Endothelial cell of umbilical vein (primary cell): ENCODE measurements around the gene CPNE5. TPM values are rescaled to one million over a fixed set of nuclear protein-coding genes. Genes with fewer than 3 reads are reported as not detected.

Source experiments
- BruUV-seq: library from RNA; stranded (reverse); fragments of 400-500 nt; replicated peaks from 2 replicates; lab custom pipeline; 2021; lab: Mats Ljungman, UMichigan
- CTCF ChIA-PET: fragments of 300-600, 350-600 bp; sonication (Branson Sonifier 250); formaldehyde crosslinking; loops from one replicate; lab custom pipeline; 2021; ENCODE audit warnings: antibody characterized with exemption, inconsistent platforms; lab: Charles Lee
- POLR2A ChIA-PET: fragments of 300-600, 350-600 bp; sonication (Branson Sonifier 250); formaldehyde crosslinking; loops from one replicate; lab custom pipeline; 2021; ENCODE audit warnings: antibody characterized with exemption, inconsistent platforms; lab: Charles Lee
- DNase-seq: peaks from one replicate; pipeline ENCODE4 v3.0.0-alpha.2; 2011; ENCODE audit warnings: low read depth, low spot score
- FAIRE-seq: peaks from 2 replicates; lab custom pipeline; 2011; peaks lifted over from hg19 to GRCh38; lab: Jason Lieb, UNC
- H2AFZ ChIP-seq: 2 replicates; pipeline ENCODE4 v1.6.0; 2012; ENCODE audit warnings: low read depth, low read length, control low read depth, inconsistent platforms
- H3K27ac ChIP-seq: 2 replicates; pipeline ENCODE4 v1.5.1; 2011; ENCODE audit warnings: low read depth, mild to moderate bottlenecking, control low read depth, low read length, moderate library complexity; ENCODE audit not compliant: insufficient read depth
- H3K27me3 ChIP-seq, 2 experiments: 2 replicates each; pipeline versions ENCODE4 v1.6.0 to v1.6.1; 2011; ENCODE audit warnings: low read length in 2 of 2, mixed read lengths in 1 of 2; ENCODE audit not compliant: control insufficient read depth in 2 of 2, insufficient read depth in 2 of 2
- H3K36me3 ChIP-seq, 2 experiments: 2 replicates in 1 of 2; 3 replicates in 1 of 2; pipeline ENCODE4 v1.5.1; 2011; ENCODE audit warnings: low read length in 2 of 2, mild to moderate bottlenecking in 1 of 2, moderate library complexity in 1 of 2; ENCODE audit not compliant: control insufficient read depth in 2 of 2, insufficient read depth in 2 of 2; ENCODE audit errors: extremely low read depth in 1 of 2
- H3K4me1 ChIP-seq: 3 replicates; pipeline ENCODE4 v1.5.1; 2011; ENCODE audit warnings: mild to moderate bottlenecking, low read length; ENCODE audit not compliant: control insufficient read depth, insufficient read depth; ENCODE audit errors: extremely low read depth
- H3K4me2 ChIP-seq: 2 replicates; pipeline ENCODE4 v1.6.1; 2011; ENCODE audit warnings: low read length, control low read depth, mixed read lengths; ENCODE audit not compliant: insufficient read depth
- H3K4me3 ChIP-seq, 3 experiments: fragments of 200-600 bp in 1 of 3; sonication (generic), shearing (Covaris generic) in 1 of 3; replicated peaks in 1 of 3; 2 replicates each; pipeline ENCODE4 v1.5.1; 2011 to 2016; ENCODE audit warnings: control low read depth in 3 of 3, low read length in 3 of 3, mild to moderate bottlenecking in 2 of 3, inconsistent platforms in 1 of 3, low read depth in 1 of 3, moderate library complexity in 1 of 3; ENCODE audit not compliant: insufficient read depth in 1 of 3
- H3K79me2 ChIP-seq: 2 replicates; pipeline ENCODE4 v1.6.0; 2012; ENCODE audit warnings: low read length, inconsistent platforms; ENCODE audit not compliant: control insufficient read depth, insufficient read depth
- H3K9ac ChIP-seq: replicated peaks from 2 replicates; pipeline ENCODE3; 2011; ENCODE audit warnings: low read length, control low read depth; ENCODE audit not compliant: insufficient read depth; ENCODE audit errors: extremely low read depth
- H3K9me1 ChIP-seq: replicated peaks from 3 replicates; pipeline ENCODE4 v1.6.0; 2011; ENCODE audit warnings: mild to moderate bottlenecking, low read length; ENCODE audit not compliant: control insufficient read depth, insufficient read depth; ENCODE audit errors: extremely low read depth
- H3K9me3 ChIP-seq: replicated peaks from 2 replicates; pipeline ENCODE4 v1.5.1; 2012; ENCODE audit warnings: low read length, inconsistent platforms; ENCODE audit not compliant: control insufficient read depth, insufficient read depth
- H4K20me1 ChIP-seq: replicated peaks from 2 replicates; pipeline ENCODE3; 2011; ENCODE audit warnings: mild to moderate bottlenecking, low read length; ENCODE audit not compliant: control insufficient read depth, insufficient read depth; ENCODE audit errors: extremely low read depth
- EZH2 ChIP-seq: IDR thresholded peaks from 2 replicates; pipeline ENCODE4 v1.6.1; 2012; ENCODE audit warnings: borderline replicate concordance, low read depth, mild to moderate bottlenecking, moderate library complexity, low read length, inconsistent platforms; ENCODE audit not compliant: severe bottlenecking
- FOS ChIP-seq: IDR thresholded peaks from 2 replicates; pipeline ENCODE4 v1.6.1; 2011; ENCODE audit warnings: mild to moderate bottlenecking, low read length, moderate library complexity, borderline replicate concordance; ENCODE audit not compliant: insufficient read depth
- GATA2 ChIP-seq: IDR thresholded peaks from 2 replicates; pipeline ENCODE4 v1.7.0; 2011; ENCODE audit warnings: low read depth, mild to moderate bottlenecking, moderate library complexity, mixed read lengths, low read length; ENCODE audit not compliant: insufficient read length, insufficient read depth
- JUN ChIP-seq: IDR thresholded peaks from 2 replicates; pipeline ENCODE4 v1.6.1; 2011; ENCODE audit warnings: borderline replicate concordance, low read depth; ENCODE audit not compliant: insufficient read length, insufficient read depth
- MYC ChIP-seq: IDR thresholded peaks from one replicate; pipeline ENCODE4 v1.6.1; 2011; ENCODE audit warnings: mild to moderate bottlenecking, low read depth, low read length
- POLR2A ChIP-seq: IDR thresholded peaks from 2 replicates; pipeline ENCODE4 v1.6.1; 2012; ENCODE audit warnings: low read depth, mild to moderate bottlenecking, control low read depth, low read length
- POLR2AphosphoS5 ChIP-seq: IDR thresholded peaks from 2 replicates; pipeline ENCODE4 v1.6.1; 2012; ENCODE audit warnings: low read depth, mild to moderate bottlenecking, control low read depth, low read length, moderate library complexity; ENCODE audit not compliant: insufficient read depth
- dilution Hi-C: fragments of 300-500 bp; cut with MboI; formaldehyde crosslinking; loops from one replicate; pipeline ENCODE4 v1.15.0; 2019; ENCODE audit warnings: low sequenced_read_pairs; ENCODE audit not compliant: extremely low pct_ligation_motif_present
- intact Hi-C: fragments of 100-400 bp; cut with micrococcal nuclease; formaldehyde crosslinking; loops from one replicate; pipeline ENCODE4 v1.10.0; 2022
- polyA plus RNA-seq, 4 experiments: library from polyadenylated mRNA; depleted of rRNA in 3 of 4; stranded (reverse) in 3 of 4; unstranded in 1 of 4; fragments of >200 nt; gene quantifications; 2 replicates each; pipeline versions ENCODE4 v1.2.1 to v1.2.3, GENCODE V29; 2011 to 2012; ENCODE audit warnings: missing spikeins in 1 of 4
- total RNA-seq: library from RNA; stranded (reverse); gene quantifications from 2 replicates; pipeline ENCODE4 v1.2.3, GENCODE V29; 2021
- TF ChIP-seq, protein P1 (sequence below), 2 donors: IDR thresholded peaks; 1 replicate in 1 of 2; 2 replicates in 1 of 2; pipeline ENCODE4 v1.5.1; 2011; ENCODE audit warnings: low read length in 2 of 2, mild to moderate bottlenecking in 2 of 2, moderate library complexity in 2 of 2, control low read depth in 1 of 2, inconsistent platforms in 1 of 2, low read depth in 1 of 2; ENCODE audit not compliant: insufficient read depth in 1 of 2; ENCODE audit errors: extremely low read depth in 1 of 2
- TF ChIP-seq, protein P2 (sequence below): IDR thresholded peaks from 2 replicates; pipeline ENCODE4 v1.6.1; 2011; ENCODE audit not compliant: insufficient read depth, insufficient read length

Gene CPNE5
- total and polyA plus RNA-seq, 2 donors (not counting 3 experiments of a cell fraction or from before 2014, with no cell fraction given), result 18.8 to 49.4 TPM

DNA sequence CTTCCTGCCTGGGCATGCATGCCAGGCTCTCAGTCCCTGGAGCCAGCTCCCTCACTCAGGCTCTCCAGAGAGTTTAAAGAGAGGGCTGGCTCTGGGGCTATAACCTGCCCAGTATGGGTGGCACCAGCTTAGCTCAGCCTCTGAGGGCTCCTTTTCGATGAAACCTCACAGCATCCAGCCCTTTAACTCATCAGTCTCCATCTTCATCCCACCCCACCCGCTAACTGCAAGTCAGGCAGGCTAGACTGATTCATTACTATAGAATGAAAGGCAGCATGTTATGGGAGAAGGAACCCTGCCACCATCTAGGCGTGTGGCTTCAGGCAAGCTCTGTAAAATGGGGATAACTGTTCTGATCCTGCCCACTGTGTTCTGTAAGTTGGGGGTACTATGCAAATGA lies 88.2 kb downstream of the CPNE5 start:
- H3K9ac ChIP-seq, result no peak overlapping the region
- dilution Hi-C loops, result no loop called here
- H3K9me3 ChIP-seq, result no peaks in the 10 kb centered on the region
- no peak for TF ChIP-seq JUN
- no peak for TF ChIP-seq POLR2AphosphoS5
- TF ChIP-seq, protein P1, sequence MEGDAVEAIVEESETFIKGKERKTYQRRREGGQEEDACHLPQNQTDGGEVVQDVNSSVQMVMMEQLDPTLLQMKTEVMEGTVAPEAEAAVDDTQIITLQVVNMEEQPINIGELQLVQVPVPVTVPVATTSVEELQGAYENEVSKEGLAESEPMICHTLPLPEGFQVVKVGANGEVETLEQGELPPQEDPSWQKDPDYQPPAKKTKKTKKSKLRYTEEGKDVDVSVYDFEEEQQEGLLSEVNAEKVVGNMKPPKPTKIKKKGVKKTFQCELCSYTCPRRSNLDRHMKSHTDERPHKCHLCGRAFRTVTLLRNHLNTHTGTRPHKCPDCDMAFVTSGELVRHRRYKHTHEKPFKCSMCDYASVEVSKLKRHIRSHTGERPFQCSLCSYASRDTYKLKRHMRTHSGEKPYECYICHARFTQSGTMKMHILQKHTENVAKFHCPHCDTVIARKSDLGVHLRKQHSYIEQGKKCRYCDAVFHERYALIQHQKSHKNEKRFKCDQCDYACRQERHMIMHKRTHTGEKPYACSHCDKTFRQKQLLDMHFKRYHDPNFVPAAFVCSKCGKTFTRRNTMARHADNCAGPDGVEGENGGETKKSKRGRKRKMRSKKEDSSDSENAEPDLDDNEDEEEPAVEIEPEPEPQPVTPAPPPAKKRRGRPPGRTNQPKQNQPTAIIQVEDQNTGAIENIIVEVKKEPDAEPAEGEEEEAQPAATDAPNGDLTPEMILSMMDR (IDR thresholded peaks at IDR 0.05; ENCODE audit: extremely low read depth in 1 of 2, insufficient read depth in 1 of 2, low read depth in 1 of 2, low read length in 2 of 2), result no peak
- no peak for TF ChIP-seq FOS
- TF ChIP-seq MYC, result no peak
- TF ChIP-seq, protein P2, sequence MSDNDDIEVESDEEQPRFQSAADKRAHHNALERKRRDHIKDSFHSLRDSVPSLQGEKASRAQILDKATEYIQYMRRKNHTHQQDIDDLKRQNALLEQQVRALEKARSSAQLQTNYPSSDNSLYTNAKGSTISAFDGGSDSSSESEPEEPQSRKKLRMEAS, result no peak
- TF ChIP-seq EZH2, result no peak
- no peak for TF ChIP-seq POLR2A
- no peak for TF ChIP-seq GATA2
- BruUV-seq, result no TSS peak
- ChIA-PET CTCF (interaction anchor here (1.3 to 1.7 kb wide), 4 partner anchors 8 to 136 kb away, joined by 3 to 9 read pairs (median 4); no protein-coding TSS in a partner anchor), POLR2A (no interaction called here)
- H4K20me1 ChIP-seq, result no peaks in the 10 kb centered on the region
- H3K4me3 ChIP-seq, result no peak overlapping the region
- no peak overlapping the region for H3K27ac ChIP-seq
- intact Hi-C loops, result no loop called here
- no peak for FAIRE-seq
- no peaks in the 10 kb centered on the region for H3K36me3 ChIP-seq
- H3K9me1 ChIP-seq, result no peaks in the 10 kb centered on the region
- H3K4me2 ChIP-seq, result no peak overlapping the region
- peaks cover 34% of the 10 kb centered on the region for H3K4me1 ChIP-seq
- DNase-seq, result no peak
- no peak overlapping the region for H2AFZ ChIP-seq
- H3K79me2 ChIP-seq, result no peaks in the 10 kb centered on the region
- H3K27me3 ChIP-seq, result no peaks in the 10 kb centered on the region
